PC-9 (cell line): ENCODE data around the gene PTGDS. TPM values are rescaled to one million over a fixed set of nuclear protein-coding genes. Genes with fewer than 3 reads are reported as not detected.

Source experiments
- BruUV-seq: library from RNA; stranded (reverse); fragments of 400-500 nt; replicated peaks from 2 replicates; lab custom pipeline; 2021; lab: Mats Ljungman, UMichigan
- CTCF ChIA-PET: fragments of 300-600 bp; sonication (Branson Sonifier 250); formaldehyde crosslinking; loops from one replicate; lab custom pipeline; 2022; ENCODE audit warnings: antibody characterized with exemption; lab: Charles Lee
- POLR2A ChIA-PET: fragments of 300-600 bp; sonication (Branson Sonifier 250); formaldehyde crosslinking; loops from one replicate; lab custom pipeline; 2022; ENCODE audit warnings: antibody characterized with exemption; ENCODE audit not compliant: unreplicated experiment; lab: Charles Lee
- DNase-seq, 2 experiments: peaks; one replicate each; pipeline versions ENCODE4 v3.0.0 to v3.0.0-alpha.2; 2015 to 2022; ENCODE audit warnings: mixed read lengths in 1 of 2
- H2AFZ ChIP-seq: fragments of 200-600 bp; sonication (generic); 2 replicates; pipeline ENCODE4 v1.8.1; 2017; ENCODE audit warnings: antibody characterized with exemption
- H3F3A ChIP-seq: fragments of 200-600 bp; sonication (generic); 2 replicates; pipeline ENCODE4 v1.8.1; 2017; ENCODE audit warnings: antibody characterized with exemption, mild to moderate bottlenecking, low read depth; ENCODE audit not compliant: insufficient read depth
- H3K27ac ChIP-seq: fragments of 200-600 bp; sonication (generic); 2 replicates; pipeline ENCODE4 v1.6.1; 2016; ENCODE audit warnings: mixed run types
- H3K27me3 ChIP-seq: fragments of 200-600 bp; sonication (generic); 2 replicates; pipeline ENCODE4 v1.6.1; 2016; ENCODE audit warnings: low read depth, mixed run types; ENCODE audit not compliant: insufficient read depth
- H3K36me3 ChIP-seq: fragments of 200-600 bp; sonication (generic); 2 replicates; pipeline ENCODE4 v1.6.1; 2016; ENCODE audit warnings: low read depth, mixed run types
- H3K4me1 ChIP-seq: fragments of 200-600 bp; sonication (generic); replicated peaks from 2 replicates; pipeline ENCODE4 v1.6.1; 2016; ENCODE audit warnings: mixed run types; ENCODE audit not compliant: insufficient read depth
- H3K4me2 ChIP-seq: fragments of 200-600 bp; sonication (generic); 2 replicates; pipeline ENCODE4 v1.6.1; 2017; ENCODE audit warnings: mixed run types
- H3K4me3 ChIP-seq: fragments of 200-600 bp; sonication (generic); 2 replicates; pipeline ENCODE4 v1.6.1; 2016; ENCODE audit warnings: mixed run types
- H3K79me2 ChIP-seq: fragments of 200-600 bp; sonication (generic); 2 replicates; pipeline ENCODE4 v1.6.1; 2017; ENCODE audit warnings: low read depth, mixed run types
- H3K9me2 ChIP-seq: fragments of 200-600 bp; sonication (generic); 2 replicates; pipeline ENCODE4 v1.8.1; 2017; ENCODE audit warnings: mild to moderate bottlenecking; ENCODE audit not compliant: insufficient read depth
- H3K9me3 ChIP-seq: fragments of 200-600 bp; sonication (generic); 2 replicates; pipeline ENCODE4 v1.8.1; 2016; ENCODE audit warnings: low read depth; ENCODE audit not compliant: insufficient read depth
- H4K20me1 ChIP-seq: fragments of 200-600 bp; sonication (generic); 2 replicates; pipeline ENCODE4 v1.8.1; 2017; ENCODE audit not compliant: insufficient read depth
- EZH2 ChIP-seq: fragments of 200-600 bp; sonication (generic); IDR thresholded peaks from 2 replicates; pipeline ENCODE4 v1.8.0; 2017; ENCODE audit warnings: antibody characterized with exemption, low read depth
- intact Hi-C: fragments of 100-400 bp; cut with micrococcal nuclease; formaldehyde crosslinking; loops from one replicate; pipeline ENCODE4 v1.10.0; 2022; ENCODE audit not compliant: unreplicated experiment
- total RNA-seq: library from RNA; stranded (reverse); gene quantifications from 2 replicates; pipeline ENCODE4 v1.2.3, GENCODE V29; 2021
- TF ChIP-seq, protein P1 (sequence below): fragments of 200-600 bp; sonication (generic); conservative IDR thresholded peaks from 2 replicates; pipeline ENCODE4 v1.6.1; 2017; ENCODE audit warnings: mixed run types, antibody characterized with exemption, mild to moderate bottlenecking, moderate library complexity

The PTGDS gene
- total RNA-seq, 1 experiment from 2014 or later: 1.7 TPM

DNA sequence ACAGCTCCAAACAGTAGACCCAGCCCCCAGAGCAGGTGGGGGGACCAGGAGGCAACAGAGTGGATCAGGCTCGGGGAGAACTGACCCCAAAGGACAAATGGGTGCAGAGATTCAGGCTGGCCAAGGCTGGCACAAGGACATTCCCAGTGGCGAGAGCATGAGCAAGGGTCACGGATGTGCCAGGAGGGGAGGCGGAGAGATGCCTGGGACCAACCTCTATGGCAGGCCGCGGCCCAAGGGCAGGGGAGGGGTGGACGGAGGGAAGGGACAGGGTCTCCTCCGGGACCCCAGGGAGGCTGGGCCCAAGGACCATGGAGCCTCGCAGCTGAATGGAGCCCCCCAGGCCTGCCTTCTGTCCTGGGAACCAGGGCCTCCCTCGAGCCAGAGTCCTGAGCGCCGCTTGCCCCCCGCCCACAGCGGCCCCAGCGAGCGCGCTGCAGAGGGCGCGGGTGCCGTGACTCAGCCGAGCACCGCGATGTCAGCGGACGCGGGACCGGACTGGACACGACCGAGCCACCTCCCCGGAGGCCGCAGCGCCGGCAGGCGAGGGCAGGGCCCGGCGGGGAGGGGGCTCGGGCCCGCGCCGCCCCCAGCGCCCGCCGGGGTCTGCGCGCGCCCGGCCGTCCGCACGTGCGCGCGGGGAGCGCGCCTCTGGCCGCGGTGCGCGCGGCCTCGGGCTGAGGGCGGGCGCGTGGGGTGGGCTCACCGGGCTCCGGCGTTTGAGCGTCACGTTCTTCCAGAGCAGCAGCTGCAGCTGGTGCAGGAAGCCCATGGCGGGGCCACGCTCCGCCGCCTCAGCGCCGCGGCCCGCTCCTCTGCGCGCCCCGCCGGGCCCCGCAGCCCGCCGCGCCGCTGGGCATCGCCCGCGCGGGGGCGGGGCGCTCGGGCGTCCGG lies 50.3 kb downstream of the PTGDS start, which contains the start of gene ABCA2:
TSS of gene ABCA2 (minus strand) at position 869 of the 894 bp plus-strand sequence. CDS start at position 772, 97 bp downstream.
- Histone ChIP-seq H3K9me3 (no peaks in the 10 kb centered on the region), H3K27me3 (no peaks in the 10 kb centered on the region), H3K4me1 (peaks cover 8% of the 10 kb centered on the region; the same call in 1 of the 2 replicates), H4K20me1 (no peaks in the 10 kb centered on the region), H3K4me3 (peak within 1 kb of the TSS; percentile 57), H3K79me2 (no peaks in the 10 kb centered on the region), H2AFZ (peak within 1 kb of the TSS; percentile 84), H3K4me2 (peak within 1 kb of the TSS; percentile 97), H3F3A (0 out of 2 replicates have a peak, but pooled peaks cover 4% of the 10 kb centered on the region), H3K36me3 (no peaks in the 10 kb centered on the region), H3K9me2 (no peaks in the 10 kb centered on the region), H3K27ac (no peak within 1 kb of the TSS)
- no TSS peak for BruUV-seq
- ChIA-PET POLR2A (no interaction called here), CTCF (interaction anchor here (0.6 to 1.3 kb wide), 3 partner anchors 49 to 237 kb away, joined by 4 to 9 read pairs (median 4); no protein-coding TSS in a partner anchor)
- TF ChIP-seq, protein P1, sequence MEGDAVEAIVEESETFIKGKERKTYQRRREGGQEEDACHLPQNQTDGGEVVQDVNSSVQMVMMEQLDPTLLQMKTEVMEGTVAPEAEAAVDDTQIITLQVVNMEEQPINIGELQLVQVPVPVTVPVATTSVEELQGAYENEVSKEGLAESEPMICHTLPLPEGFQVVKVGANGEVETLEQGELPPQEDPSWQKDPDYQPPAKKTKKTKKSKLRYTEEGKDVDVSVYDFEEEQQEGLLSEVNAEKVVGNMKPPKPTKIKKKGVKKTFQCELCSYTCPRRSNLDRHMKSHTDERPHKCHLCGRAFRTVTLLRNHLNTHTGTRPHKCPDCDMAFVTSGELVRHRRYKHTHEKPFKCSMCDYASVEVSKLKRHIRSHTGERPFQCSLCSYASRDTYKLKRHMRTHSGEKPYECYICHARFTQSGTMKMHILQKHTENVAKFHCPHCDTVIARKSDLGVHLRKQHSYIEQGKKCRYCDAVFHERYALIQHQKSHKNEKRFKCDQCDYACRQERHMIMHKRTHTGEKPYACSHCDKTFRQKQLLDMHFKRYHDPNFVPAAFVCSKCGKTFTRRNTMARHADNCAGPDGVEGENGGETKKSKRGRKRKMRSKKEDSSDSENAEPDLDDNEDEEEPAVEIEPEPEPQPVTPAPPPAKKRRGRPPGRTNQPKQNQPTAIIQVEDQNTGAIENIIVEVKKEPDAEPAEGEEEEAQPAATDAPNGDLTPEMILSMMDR: no peak
- no peak for TF ChIP-seq EZH2
- intact Hi-C loops: loop anchor here (5.0 kb wide), 1 partner anchor 180 kb away; the partner anchor contains the start of gene PHPT1
- DNase-seq: peak in 1 of 2 experiments; percentile 51

DNA sequence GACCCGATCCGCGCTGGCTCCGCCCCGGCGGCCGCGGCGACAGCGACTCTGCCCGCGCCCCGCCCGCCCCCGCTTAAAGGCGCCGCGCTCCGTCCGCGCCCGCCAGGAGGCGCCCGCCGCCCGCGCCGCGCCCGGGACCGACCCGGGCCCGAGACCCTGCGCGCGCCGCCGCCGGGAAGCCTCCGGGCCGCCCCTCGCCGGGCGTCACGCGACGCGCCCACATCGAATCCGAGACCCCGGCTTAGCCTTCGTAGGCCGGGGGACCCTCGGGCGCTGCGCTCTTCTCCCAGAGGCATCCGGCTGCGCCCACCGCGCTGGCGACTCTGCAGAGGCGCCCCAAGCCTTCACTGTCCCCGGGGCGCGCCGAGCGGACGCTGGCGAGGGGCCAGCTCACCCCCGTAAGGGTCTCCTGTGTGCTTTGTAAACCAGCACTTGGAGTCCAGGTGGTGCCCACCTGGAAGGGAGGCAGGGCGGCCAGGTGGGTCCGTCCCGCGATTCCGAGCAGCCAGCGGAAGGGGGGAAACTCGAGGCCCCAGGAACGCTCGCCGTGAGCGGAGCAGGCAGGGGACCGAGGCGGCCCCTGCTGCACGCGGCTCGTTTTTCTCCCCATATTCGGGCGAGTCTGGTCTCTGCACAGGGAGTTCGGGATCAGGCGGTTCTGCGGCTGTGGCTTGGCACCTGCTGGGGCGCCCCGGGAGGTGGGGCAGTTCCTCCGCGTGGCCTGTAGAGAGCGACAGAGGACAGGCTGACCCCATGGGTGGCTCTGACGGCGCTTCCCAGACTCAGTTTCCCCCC lies 51.2 kb downstream of the PTGDS start:
- H3K27ac ChIP-seq: no peak overlapping the region
- TF ChIP-seq, protein P1: no peak
- no peak for TF ChIP-seq EZH2
- H3K4me2 ChIP-seq: peak overlapping the region; percentile 97
- H3K36me3 ChIP-seq: no peaks in the 10 kb centered on the region
- ChIA-PET POLR2A (interaction anchor here (0.5 kb wide), 1 partner anchor 193 kb away, joined by 14 read pairs; no protein-coding TSS in a partner anchor), CTCF (interaction anchor here (0.5 to 1.4 kb wide), 9 partner anchors 27 to 238 kb away, joined by 3 to 20 read pairs (median 4); partner anchors contain the start of genes CLIC3 and SAPCD2)
- no peaks in the 10 kb centered on the region for H3K9me3 ChIP-seq
- peaks cover 8% of the 10 kb centered on the region; the same call in 1 of the 2 replicates for H3K4me1 ChIP-seq
- H3F3A ChIP-seq: peaks cover 4% of the 10 kb centered on the region; the same call in 1 of the 2 replicates
- peak overlapping the region; percentile 57 for H3K4me3 ChIP-seq
- no peaks in the 10 kb centered on the region for H3K79me2 ChIP-seq
- no peaks in the 10 kb centered on the region for H4K20me1 ChIP-seq
- no peaks in the 10 kb centered on the region for H3K27me3 ChIP-seq
- intact Hi-C loops: loop anchor here (5.0 kb wide), 1 partner anchor 181 kb away; the partner anchor contains the start of gene PHPT1
- no peaks in the 10 kb centered on the region for H3K9me2 ChIP-seq
- H2AFZ ChIP-seq: peak overlapping the region; percentile 84
- DNase-seq: peak in 1 of 2 experiments; percentile 72
- BruUV-seq: no TSS peak
